NCI-H2107 treated with DMSO at 0.1 percent for 48 hours (cell line): ENCODE data around the gene B3GNT3.

ENCODE experiments used
- DNase-seq: peaks from one replicate; lab custom pipeline; 2025; ENCODE audit not compliant: unreplicated experiment; lab: John Stamatoyannopoulos, UW

Gene B3GNT3

GRCh38 chr19:17794731-17795494 lies at the start of gene B3GNT3:
Gene B3GNT3, plus strand, starts transcription at chr19:17795138. Its CDS starts 12,670 bp downstream, at chr19:17807808.
- DNase-seq: no peak

- peak; percentile 86 for DNase-seq
Observed at GRCh38 chr19:17747205-17748098, 47.5 kb upstream of the B3GNT3 start.

GRCh38 chr19:17748884-17749638 lies 45.9 kb upstream of the B3GNT3 start:
- DNase-seq: no peak

- DNase-seq: no peak
Observed at GRCh38 chr19:17749912-17750317, 45.0 kb upstream of the B3GNT3 start.

- DNase-seq: no peak
Observed at GRCh38 chr19:17751103-17751911, 43.6 kb upstream of the B3GNT3 start, which contains the start of gene FCHO1. Gene FCHO1, plus strand, starts transcription at chr19:17751477. Its CDS starts 3,688 bp downstream, at chr19:17755165.

GRCh38 chr19:17751912-17752273 lies 43.0 kb upstream of the B3GNT3 start:
- no peak for DNase-seq

GRCh38 chr19:17752865-17753639 lies 41.9 kb upstream of the B3GNT3 start:
- DNase-seq: no peak

GRCh38 chr19:17753976-17754375 lies 41.0 kb upstream of the B3GNT3 start:
- no peak for DNase-seq

- no peak for DNase-seq
Observed at GRCh38 chr19:17754634-17755442, 40.1 kb upstream of the B3GNT3 start.

GRCh38 chr19:17755443-17755890 lies 39.5 kb upstream of the B3GNT3 start:
- no peak for DNase-seq

GRCh38 chr19:17755977-17756670 lies 38.8 kb upstream of the B3GNT3 start:
- no peak for DNase-seq

- DNase-seq: no peak
Observed at GRCh38 chr19:17757125-17757524, 37.8 kb upstream of the B3GNT3 start.

- DNase-seq: no peak
Observed at GRCh38 chr19:17758515-17758914, 36.4 kb upstream of the B3GNT3 start.

GRCh38 chr19:17761148-17761547 lies 33.8 kb upstream of the B3GNT3 start:
- no peak for DNase-seq

GRCh38 chr19:17762505-17763229 lies 32.3 kb upstream of the B3GNT3 start:
- DNase-seq: no peak

GRCh38 chr19:17764348-17764747 lies 30.6 kb upstream of the B3GNT3 start:
- DNase-seq: no peak

- no peak for DNase-seq
Observed at GRCh38 chr19:17765069-17765618, 29.8 kb upstream of the B3GNT3 start.
